Activated naive CD4-positive, alpha-beta T cell treated with anti-CD3 and anti-CD28 coated beads, Interleukin-2, amount 50 U/mL, for 72 hours (primary cell): ENCODE data around the gene LY6G5C. TPM values are rescaled to one million over a fixed set of nuclear protein-coding genes. Genes with fewer than 3 reads are reported as not detected.

Source experiments
- ATAC-seq, 2 donors: fragments of 150-1000 bp; cut with Tn5 transposase; 2 replicates each; pipeline ENCODE4 v1.10.0; 2021; ENCODE audit warnings: mild to moderate bottlenecking in 2 of 2, moderate library complexity in 2 of 2
- DNase-seq, 2 donors: peaks; one replicate each; pipeline ENCODE4 v3.0.0; 2021 to 2022; ENCODE audit warnings: low spot score in 2 of 2
- H3K27ac Mint-ChIP-seq, 2 donors: one replicate each; pipeline ENCODE4 v1.8.0; 2022; ENCODE audit warnings: mild to moderate bottlenecking in 2 of 2, mixed read lengths in 2 of 2
- H3K36me3 Mint-ChIP-seq, 2 donors: one replicate each; pipeline ENCODE4 v1.8.0; 2022; ENCODE audit warnings: mixed read lengths in 2 of 2
- H3K9me3 Mint-ChIP-seq, 2 donors: one replicate each; pipeline ENCODE4 v1.8.0; 2022; ENCODE audit warnings: mixed read lengths in 2 of 2
- total RNA-seq, 2 donors: library from RNA; stranded (reverse); gene quantifications; one replicate each; pipeline ENCODE4 v1.2.3, GENCODE V29; 2022

The LY6G5C gene
- total RNA-seq, 2 donors from 2014 or later, result 1.8 to 4.1 TPM

- no peaks in the 10 kb centered on the region for H3K9me3 Mint-ChIP-seq
- H3K36me3 Mint-ChIP-seq, result peaks cover 5 to 12% of the 10 kb centered on the region in 2 donors
- ATAC-seq, result no peak
Observed at GRCh38 chr6:31641370-31641769, 39.5 kb downstream of the LY6G5C start.

DNA sequence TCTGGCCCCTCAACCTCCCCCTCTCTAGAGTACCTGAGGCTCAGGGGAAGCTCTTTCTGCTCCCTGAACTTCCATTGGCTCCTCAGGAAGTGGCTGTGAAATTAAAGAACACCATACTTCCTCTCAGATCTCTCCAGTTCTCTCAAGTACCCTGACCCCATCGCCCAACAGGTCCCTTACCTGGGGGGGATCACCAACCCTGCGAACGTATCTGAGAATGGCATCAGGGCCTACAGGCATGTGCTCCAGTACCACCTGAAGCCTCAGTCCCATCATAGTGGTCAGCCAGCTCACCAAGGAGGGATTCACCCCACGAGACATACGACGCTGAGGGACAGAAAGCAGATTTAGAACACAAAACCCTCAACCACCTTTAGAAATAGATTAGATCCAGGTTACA, 40.3 kb downstream of the LY6G5C start:
- Mint-ChIP-seq H3K36me3 (peaks cover 5 to 16% of the 10 kb centered on the region in 2 donors), H3K9me3 (no peaks in the 10 kb centered on the region), H3K27ac (peak overlapping the region; percentile 77 to 85)
- no peak for DNase-seq
- ATAC-seq, result no peak

More at GRCh38 chr6:31641370-31641769, 39.5 kb downstream of the LY6G5C start:
- no peak for DNase-seq
- peak overlapping the region; percentile 85 to 86 for H3K27ac Mint-ChIP-seq

GRCh38 chr6:31639449-31639861, 41.4 kb downstream of the LY6G5C start:
- H3K9me3 Mint-ChIP-seq, result no peaks in the 10 kb centered on the region
- DNase-seq (no peak), ATAC-seq (peak; percentile 14 to 69)
- peak overlapping the region in 1 of 2 donors; percentile 85 for H3K27ac Mint-ChIP-seq
- H3K36me3 Mint-ChIP-seq, result peaks cover 5 to 17% of the 10 kb centered on the region in 2 donors

DNA sequence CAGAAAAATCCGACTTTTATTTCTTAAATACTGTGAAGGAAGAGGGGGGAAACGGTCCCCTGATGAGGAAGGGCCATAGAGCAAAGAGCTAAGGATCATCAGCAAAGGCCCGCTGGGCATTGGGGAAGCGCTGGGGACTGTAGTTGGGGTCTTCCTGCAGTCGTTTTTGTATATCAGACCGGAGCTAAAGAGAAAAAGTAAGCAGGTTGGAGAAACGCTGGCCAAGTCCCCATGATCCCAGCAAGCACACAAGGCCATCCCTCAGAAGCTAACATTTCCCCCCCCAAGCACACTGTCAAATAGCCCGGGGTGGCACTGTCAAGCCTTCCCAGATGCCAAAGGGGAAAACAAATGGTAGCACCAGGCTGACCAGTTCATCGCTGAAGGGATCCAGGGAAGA, 41.8 kb downstream of the LY6G5C start:
- Mint-ChIP-seq H3K27ac (peak overlapping the region; percentile 36 to 85), H3K9me3 (no peaks in the 10 kb centered on the region), H3K36me3 (peaks cover 8 to 17% of the 10 kb centered on the region in 2 donors)
- DNase-seq, result no peak
- ATAC-seq, result peak in 1 of 2 donors; percentile 3

DNA sequence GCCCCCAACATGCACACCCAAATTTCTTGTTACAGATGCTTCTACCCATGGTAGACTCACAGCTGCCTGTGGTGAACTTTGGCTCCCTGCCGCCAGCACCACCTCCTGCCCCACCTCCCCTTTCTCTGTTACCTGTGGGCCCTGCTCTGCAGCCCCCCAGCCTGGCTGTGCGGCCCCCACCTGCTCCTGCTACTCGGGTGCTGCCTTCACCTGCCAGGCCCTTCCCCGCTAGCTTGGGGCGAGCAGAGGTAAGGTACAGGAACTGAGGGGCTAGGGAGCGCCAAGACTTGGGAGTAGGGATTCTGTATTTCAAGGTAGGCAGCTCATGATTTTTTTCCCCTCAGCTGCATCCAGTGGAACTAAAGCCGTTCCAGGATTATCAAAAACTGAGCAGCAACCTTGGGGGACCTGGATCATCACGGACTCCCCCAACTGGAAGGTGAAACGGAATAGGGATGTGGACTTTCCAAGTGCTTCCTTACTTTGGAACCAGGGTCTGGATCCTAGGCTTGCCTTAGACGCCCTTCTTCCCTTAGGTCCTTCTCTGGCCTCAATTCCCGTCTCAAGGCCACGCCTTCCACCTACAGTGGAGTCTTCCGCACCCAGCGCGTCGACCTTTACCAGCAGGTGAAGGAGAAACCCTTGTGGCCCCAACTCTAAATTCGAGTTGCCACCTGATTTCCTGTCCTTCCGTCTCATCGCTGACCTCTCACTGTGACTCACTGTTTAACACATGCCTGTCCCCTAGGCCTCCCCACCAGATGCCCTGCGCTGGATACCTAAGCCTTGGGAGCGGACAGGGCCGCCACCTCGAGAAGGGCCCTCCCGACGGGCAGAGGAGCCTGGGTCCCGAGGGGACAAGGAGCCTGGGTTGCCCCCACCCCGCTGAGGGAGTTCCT, 43.9 kb downstream of the LY6G5C start:
- ATAC-seq, result peak in 1 of 2 donors; percentile 3
- H3K9me3 Mint-ChIP-seq, result no peaks in the 10 kb centered on the region
- no peak for DNase-seq
- peaks cover 10 to 17% of the 10 kb centered on the region in 2 donors for H3K36me3 Mint-ChIP-seq
- H3K27ac Mint-ChIP-seq, result peak overlapping the region; percentile 13 to 70

DNA sequence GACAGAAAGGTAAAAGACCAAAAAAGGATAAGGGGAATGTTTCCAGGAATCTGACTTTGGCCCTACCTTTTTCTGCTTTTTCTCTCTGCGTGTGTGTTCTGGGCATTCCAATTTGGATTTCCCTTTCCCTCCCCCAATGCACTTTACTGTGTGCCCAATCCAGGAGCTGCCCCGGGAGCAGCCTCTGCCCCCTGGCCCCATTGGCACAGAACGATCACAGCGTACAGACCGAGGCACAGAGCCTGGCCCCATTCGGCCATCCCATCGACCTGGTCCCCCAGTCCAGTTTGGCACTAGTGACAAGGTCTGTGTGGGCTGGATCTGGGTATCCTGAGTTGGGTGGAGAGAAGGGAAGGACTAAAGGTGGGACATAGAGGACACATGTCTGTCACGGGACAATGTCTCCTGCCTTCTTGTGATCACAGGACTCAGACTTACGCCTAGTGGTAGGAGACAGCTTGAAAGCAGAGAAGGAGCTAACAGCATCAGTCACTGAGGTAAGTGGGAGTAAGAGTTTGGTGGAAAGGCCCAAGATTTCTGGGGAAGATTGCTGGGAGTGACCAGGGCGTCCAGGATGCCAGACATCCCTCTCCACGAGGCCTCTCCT, 45.8 kb downstream of the LY6G5C start:
- DNase-seq, result no peak
- Mint-ChIP-seq H3K36me3 (peaks cover 22% of the 10 kb centered on the region in 2 donors), H3K9me3 (no peaks in the 10 kb centered on the region), H3K27ac (peak overlapping the region; percentile 24 to 63)
- ATAC-seq, result peak in 1 of 2 donors; percentile 5

- no peaks in the 10 kb centered on the region for H3K9me3 Mint-ChIP-seq
- no peak for ATAC-seq
- no peak for DNase-seq
- peaks cover 19 to 27% of the 10 kb centered on the region in 2 donors for H3K36me3 Mint-ChIP-seq
- H3K27ac Mint-ChIP-seq, result peak overlapping the region in 1 of 2 donors; percentile 5
Observed at GRCh38 chr6:31634131-31634530, 46.7 kb downstream of the LY6G5C start.

GRCh38 chr6:31633447-31633846, 47.4 kb downstream of the LY6G5C start:
- DNase-seq (no peak), ATAC-seq (no peak)
- Mint-ChIP-seq H3K36me3 (peaks cover 19 to 27% of the 10 kb centered on the region in 2 donors), H3K27ac (no peak overlapping the region), H3K9me3 (no peaks in the 10 kb centered on the region)

DNA sequence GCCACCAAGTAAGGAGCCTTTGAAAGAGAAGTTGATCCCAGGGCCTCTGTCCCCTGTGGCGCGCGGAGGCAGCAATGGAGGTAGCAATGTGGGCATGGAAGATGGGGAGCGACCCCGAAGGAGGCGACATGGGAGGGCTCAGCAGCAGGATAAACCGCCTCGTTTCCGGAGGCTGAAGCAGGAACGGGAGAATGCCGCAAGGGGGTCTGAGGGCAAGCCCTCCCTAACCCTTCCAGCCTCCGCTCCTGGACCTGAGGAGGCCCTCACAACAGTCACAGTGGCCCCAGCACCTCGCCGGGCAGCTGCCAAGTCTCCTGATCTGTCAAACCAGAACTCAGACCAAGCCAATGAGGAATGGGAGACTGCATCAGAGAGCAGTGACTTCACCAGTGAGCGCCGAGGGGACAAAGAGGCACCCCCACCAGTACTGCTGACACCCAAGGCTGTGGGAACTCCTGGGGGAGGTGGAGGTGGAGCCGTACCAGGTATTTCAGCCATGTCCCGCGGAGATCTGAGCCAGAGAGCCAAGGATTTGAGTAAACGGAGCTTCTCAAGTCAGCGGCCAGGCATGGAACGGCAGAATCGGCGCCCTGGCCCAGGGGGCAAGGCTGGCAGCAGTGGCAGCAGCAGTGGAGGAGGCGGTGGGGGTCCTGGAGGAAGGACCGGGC, 48.5 kb downstream of the LY6G5C start:
- DNase-seq (no peak), ATAC-seq (no peak)
- H3K9me3 Mint-ChIP-seq, result no peaks in the 10 kb centered on the region
- peaks cover 24 to 33% of the 10 kb centered on the region in 2 donors for H3K36me3 Mint-ChIP-seq
- peak overlapping the region; percentile 68 to 80 for H3K27ac Mint-ChIP-seq

- DNase-seq, result no peak
- H3K36me3 Mint-ChIP-seq, result peaks cover 28 to 37% of the 10 kb centered on the region in 2 donors
- ATAC-seq, result peak in 1 of 2 donors; percentile 7
- H3K9me3 Mint-ChIP-seq, result no peaks in the 10 kb centered on the region
- H3K27ac Mint-ChIP-seq, result peak overlapping the region; percentile 68 to 80
Observed at GRCh38 chr6:31631681-31632278, 49.1 kb downstream of the LY6G5C start.

DNA sequence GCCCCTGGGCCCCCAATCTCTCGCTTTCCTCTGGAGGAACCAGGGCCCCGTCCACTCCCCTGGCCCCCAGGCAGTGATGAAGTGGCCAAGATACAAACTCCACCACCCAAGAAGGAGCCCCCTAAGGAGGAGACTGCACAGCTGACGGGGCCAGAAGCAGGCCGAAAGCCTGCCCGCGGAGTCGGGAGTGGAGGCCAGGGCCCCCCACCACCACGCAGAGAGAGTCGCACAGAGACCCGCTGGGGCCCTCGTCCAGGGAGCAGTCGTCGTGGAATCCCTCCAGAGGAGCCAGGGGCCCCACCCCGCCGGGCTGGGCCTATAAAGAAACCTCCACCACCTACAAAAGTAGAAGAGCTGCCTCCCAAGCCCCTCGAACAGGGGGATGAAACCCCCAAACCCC, 49.7 kb downstream of the LY6G5C start:
- DNase-seq (no peak), ATAC-seq (no peak)
- H3K36me3 Mint-ChIP-seq, result peaks cover 33 to 37% of the 10 kb centered on the region in 2 donors
- H3K27ac Mint-ChIP-seq, result peak overlapping the region in 1 of 2 donors; percentile 65
- no peaks in the 10 kb centered on the region for H3K9me3 Mint-ChIP-seq

- peaks cover 38 to 40% of the 10 kb centered on the region in 2 donors for H3K36me3 Mint-ChIP-seq
Observed at GRCh38 chr6:31630177-31630934, 50.5 kb downstream of the LY6G5C start.

DNA sequence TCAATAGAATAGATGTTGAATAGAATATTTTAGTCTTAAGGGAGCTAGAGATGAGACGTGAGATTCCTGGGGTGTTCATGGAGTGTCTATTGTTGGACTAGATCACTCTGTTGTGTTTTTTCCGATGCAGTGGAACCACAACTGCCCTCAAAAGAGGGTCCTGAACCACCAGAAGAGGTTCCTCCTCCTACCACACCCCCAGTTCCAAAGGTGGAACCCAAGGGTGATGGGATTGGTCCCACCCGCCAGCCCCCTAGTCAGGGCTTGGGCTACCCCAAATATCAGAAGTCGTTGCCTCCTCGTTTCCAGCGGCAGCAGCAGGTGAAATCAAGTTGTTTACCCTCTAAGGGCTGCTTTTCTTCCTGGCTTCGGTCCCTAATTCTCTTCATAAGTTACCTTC, 51.9 kb downstream of the LY6G5C start:
- Mint-ChIP-seq H3K27ac (no peak overlapping the region), H3K36me3 (peaks cover 40 to 47% of the 10 kb centered on the region in 2 donors), H3K9me3 (no peaks in the 10 kb centered on the region)
- no peak for ATAC-seq
- DNase-seq, result no peak

More at GRCh38 chr6:31630177-31630934, 50.5 kb downstream of the LY6G5C start:
- no peak for ATAC-seq
- no peaks in the 10 kb centered on the region for H3K9me3 Mint-ChIP-seq
- peak overlapping the region in 1 of 2 donors; percentile 65 for H3K27ac Mint-ChIP-seq
- DNase-seq, result no peak

GRCh38 chr6:31627690-31628287, 53.1 kb downstream of the LY6G5C start:
- peak overlapping the region in 1 of 2 donors; percentile 93 for H3K27ac Mint-ChIP-seq

GRCh38 chr6:31626952-31627351, 53.9 kb downstream of the LY6G5C start:
- Mint-ChIP-seq H3K9me3 (no peaks in the 10 kb centered on the region), H3K27ac (peak overlapping the region in 1 of 2 donors; percentile 93), H3K36me3 (peaks cover 56 to 60% of the 10 kb centered on the region in 2 donors)
- ATAC-seq (no peak), DNase-seq (no peak)

More at GRCh38 chr6:31627690-31628287, 53.1 kb downstream of the LY6G5C start:
- Mint-ChIP-seq H3K9me3 (no peaks in the 10 kb centered on the region), H3K36me3 (peaks cover 48 to 51% of the 10 kb centered on the region in 2 donors)
- DNase-seq (no peak), ATAC-seq (no peak)
